Measurements from ENCODE around the gene PLEKHM3. TPM values are rescaled to one million over a fixed set of nuclear protein-coding genes. Genes with fewer than 3 reads are reported as not detected.

PLEKHM3 gene
- total RNA-seq, 2 experiments from 2014 or later: 11.3 to 11.6 TPM

GRCh38 chr2:208042450-208042849 lies 17.1 kb upstream of the PLEKHM3 start:
- H3K27ac Mint-ChIP-seq: no peak overlapping the region
- H3K36me3 Mint-ChIP-seq (ENCODE audit: low read depth): no peaks in the 10 kb centered on the region
- no peak overlapping the region for H3K4me3 Mint-ChIP-seq
- no peak overlapping the region for H3K27ac ChIP-seq (ENCODE audit: low read depth in 1 of 2, low read length in 2 of 2)
- no peaks in the 10 kb centered on the region for H3K9me3 ChIP-seq (ENCODE audit: control insufficient read depth in 1 of 2, insufficient read depth in 1 of 2, low read length in 2 of 2)
- ChIA-PET CTCF (no interaction called here), POLR2A (no interaction called here)
- no peaks in the 10 kb centered on the region for H3K4me1 ChIP-seq (ENCODE audit: insufficient read depth, low read length)
- H3K4me1 Mint-ChIP-seq (ENCODE audit: low read depth): no peaks in the 10 kb centered on the region
- no peaks in the 10 kb centered on the region for H3K36me3 ChIP-seq (ENCODE audit: insufficient read depth, low read length)
- TF ChIP-seq CTCF (IDR thresholded peaks at IDR 0.05): no peak
- no peaks in the 10 kb centered on the region for H3K27me3 ChIP-seq (ENCODE audit: control insufficient read depth in 1 of 2, insufficient read depth in 2 of 2, low read length in 2 of 2)
- DNase-seq: no peak
- no peaks in the 10 kb centered on the region for H3K27me3 Mint-ChIP-seq
- no peak for ATAC-seq (ENCODE audit: poor library complexity)
- no peaks in the 10 kb centered on the region for H3K9me3 Mint-ChIP-seq
- intact Hi-C loops (cut with DNase I, micrococcal nuclease): loop anchor here in 1 of 2 experiments (5.0 kb wide), 1 partner anchor 415 kb away; the partner anchor contains the start of gene METTL21A
- no peak overlapping the region for H3K4me3 ChIP-seq (ENCODE audit: low read length)

GRCh38 chr2:208042041-208042440 lies 16.7 kb upstream of the PLEKHM3 start:
- no peak overlapping the region for H3K4me3 ChIP-seq (ENCODE audit: low read length)
- no peak overlapping the region for H3K27ac ChIP-seq (ENCODE audit: low read depth in 1 of 2, low read length in 2 of 2)
- no peak for ATAC-seq (ENCODE audit: poor library complexity)
- no peak for DNase-seq
- no peaks in the 10 kb centered on the region for H3K27me3 Mint-ChIP-seq
- no peaks in the 10 kb centered on the region for H3K9me3 Mint-ChIP-seq
- H3K9me3 ChIP-seq (ENCODE audit: control insufficient read depth in 1 of 2, insufficient read depth in 1 of 2, low read length in 2 of 2): no peaks in the 10 kb centered on the region
- H3K4me1 ChIP-seq (ENCODE audit: insufficient read depth, low read length): no peaks in the 10 kb centered on the region
- H3K4me1 Mint-ChIP-seq (ENCODE audit: low read depth): no peaks in the 10 kb centered on the region
- ChIA-PET CTCF (no interaction called here), POLR2A (no interaction called here)
- H3K27me3 ChIP-seq (ENCODE audit: control insufficient read depth in 1 of 2, insufficient read depth in 2 of 2, low read length in 2 of 2): no peaks in the 10 kb centered on the region
- intact Hi-C loops (cut with DNase I, micrococcal nuclease): loop anchor here in 1 of 2 experiments (5.0 kb wide), 1 partner anchor 415 kb away; the partner anchor contains the start of gene METTL21A
- no peaks in the 10 kb centered on the region for H3K36me3 ChIP-seq (ENCODE audit: insufficient read depth, low read length)
- TF ChIP-seq CTCF (IDR thresholded peaks at IDR 0.05): no peak
- no peaks in the 10 kb centered on the region for H3K36me3 Mint-ChIP-seq (ENCODE audit: low read depth)
- H3K4me3 Mint-ChIP-seq: no peak overlapping the region
- H3K27ac Mint-ChIP-seq: no peak overlapping the region

GRCh38 chr2:208040199-208041171 lies 15.2 kb upstream of the PLEKHM3 start:
- H3K4me3 Mint-ChIP-seq: no peak overlapping the region
- ATAC-seq (ENCODE audit: poor library complexity): peak; percentile 74
- POLR2A ChIA-PET: interaction anchor here (0.6 to 1.1 kb wide), 4 partner anchors 16 to 511 kb away, joined by 3 read pairs; partner anchors contain the start of gene CREB1

More at GRCh38 chr2:208040199-208041171, 15.2 kb upstream of the PLEKHM3 start:
- no peak overlapping the region for H3K27ac ChIP-seq (ENCODE audit: low read depth in 1 of 2, low read length in 2 of 2)
- no peak overlapping the region for H3K4me3 ChIP-seq (ENCODE audit: low read length)
- H3K4me1 Mint-ChIP-seq (ENCODE audit: low read depth): no peaks in the 10 kb centered on the region
- H3K36me3 Mint-ChIP-seq (ENCODE audit: low read depth): no peaks in the 10 kb centered on the region
- H3K27me3 ChIP-seq (ENCODE audit: control insufficient read depth in 1 of 2, insufficient read depth in 2 of 2, low read length in 2 of 2): no peaks in the 10 kb centered on the region
- H3K9me3 Mint-ChIP-seq: no peaks in the 10 kb centered on the region
- DNase-seq: peak; percentile 41 to 76 (median 54)
- H3K27ac Mint-ChIP-seq: no peak overlapping the region
- no peaks in the 10 kb centered on the region for H3K9me3 ChIP-seq (ENCODE audit: control insufficient read depth in 1 of 2, insufficient read depth in 1 of 2, low read length in 2 of 2)
- intact Hi-C loops (cut with DNase I, micrococcal nuclease): loop anchor here in 1 of 2 experiments (1.0 to 5.0 kb wide), 2 partner anchors 294 to 413 kb away; partner anchors contain the start of gene METTL21A
- no peaks in the 10 kb centered on the region for H3K4me1 ChIP-seq (ENCODE audit: insufficient read depth, low read length)
- CTCF ChIA-PET: interaction anchor here (0.7 to 1.5 kb wide), 10 partner anchors 9 to 1346 kb away, joined by 3 to 4 read pairs (median 3); partner anchors contain the start of genes CCNYL1 and PLEKHM3
- H3K36me3 ChIP-seq (ENCODE audit: insufficient read depth, low read length): no peaks in the 10 kb centered on the region
- H3K27me3 Mint-ChIP-seq: no peaks in the 10 kb centered on the region
- peak; percentile 62 for TF ChIP-seq CTCF (IDR thresholded peaks at IDR 0.05)

Data from CD4-positive, alpha-beta T cell (primary cell).